Right renal cortex interstitium (tissue), 3 donors: Measurements from ENCODE around the gene NUTM2A. TPM values are rescaled to one million over a fixed set of nuclear protein-coding genes. Genes with fewer than 3 reads are reported as not detected.
"Not testable (repeated sequence)": the region's sequence is repeated elsewhere in the genome, so short reads cannot be mapped to it uniquely, and the experiment has no call there.

Experiments
- DNase-seq, 3 donors: peaks; one replicate each; pipeline ENCODE4 v3.0.0-alpha.2; 2013; ENCODE audit warnings: low read depth in 3 of 3, low spot score in 2 of 3
- polyA plus RNA-seq, 3 donors: library from polyadenylated mRNA; unstranded; fragments of 120-200 nt; gene quantifications; one replicate each; pipeline ENCODE4 v1.2.1, GENCODE V29; 2013; ENCODE audit not compliant: insufficient read length in 3 of 3

The NUTM2A gene
- polyA plus RNA-seq, 3 donors: 1.9 to 4.0 (median 3.7) TPM

DNA sequence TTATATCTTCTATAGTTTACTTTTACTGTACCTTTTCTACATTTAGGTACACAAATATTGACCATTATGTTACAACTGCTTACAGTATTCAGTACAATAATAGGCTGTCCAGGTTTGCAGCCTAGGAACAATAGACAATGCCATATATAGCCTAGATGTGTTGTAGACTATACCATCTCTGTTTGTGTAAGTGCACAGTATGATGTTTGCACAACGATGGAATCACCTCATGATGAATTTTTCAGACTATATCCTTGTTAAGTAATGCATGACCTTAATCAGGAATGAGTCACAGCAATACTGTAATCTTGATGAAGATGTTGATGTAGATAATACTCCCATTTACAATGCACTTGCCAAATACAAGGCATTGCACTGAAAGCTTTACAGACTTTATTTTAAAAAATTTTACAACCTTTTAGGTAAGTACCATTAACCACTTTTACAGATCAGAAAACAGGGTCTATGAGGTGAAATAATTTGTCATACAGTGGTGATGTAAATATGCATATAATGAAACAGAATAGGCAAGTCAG is 23.6 kb downstream of the NUTM2A start:
- DNase-seq: not testable (repeated sequence)

DNA sequence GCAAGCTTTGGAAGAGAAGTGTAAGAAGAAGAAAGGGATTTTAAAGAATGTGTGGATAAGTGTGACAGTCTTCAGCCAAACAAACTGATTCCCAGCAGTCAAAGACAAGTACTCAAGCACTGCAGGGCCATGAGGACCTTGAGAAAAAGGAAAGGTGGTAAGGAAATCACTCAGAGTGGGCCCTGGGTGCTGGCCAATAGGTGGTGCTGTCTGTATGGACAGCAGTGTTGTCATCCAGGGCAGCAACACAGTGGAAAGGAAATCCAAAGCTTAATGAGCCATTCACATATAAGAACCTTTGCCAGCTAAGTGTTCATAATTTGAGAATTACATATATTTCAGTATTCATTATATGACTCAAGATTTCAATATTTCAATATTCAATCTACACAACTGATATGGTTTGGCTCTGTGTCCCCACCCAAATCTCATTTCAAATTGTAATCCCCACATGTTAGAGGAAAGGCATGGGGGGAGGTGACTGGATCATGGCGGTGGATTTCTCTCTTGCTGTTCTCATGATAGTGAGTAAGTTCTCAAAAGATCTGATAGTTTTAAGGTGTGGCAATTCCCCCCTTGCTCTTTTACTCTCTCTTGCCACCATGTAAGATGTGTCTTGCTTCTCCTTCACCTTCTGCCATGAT is 55.6 kb downstream of the NUTM2A start:
- DNase-seq: not testable (repeated sequence)

Other genes starting within 250 kb of the NUTM2A start
- gene FAM25A, start 205.2 kb upstream of the NUTM2A start, polyA plus RNA-seq: not detected
- 100 to 1,000 TPM; 139 to 191 (median 155) TPM for gene GLUD1, start 130.6 kb upstream of the NUTM2A start, polyA plus RNA-seq
- 10 to 100 TPM; 37.4 to 47.1 (median 38.8) TPM for gene SHLD2, start 130.2 kb upstream of the NUTM2A start, polyA plus RNA-seq
- 1 to 10 TPM; 7.4 to 8.4 (median 8.2) TPM for gene NUTM2D, start 132.3 kb downstream of the NUTM2A start, polyA plus RNA-seq